Upper lobe of left lung (tissue), 4 donors: Measurements from ENCODE around the gene TENM3.

Source experiments
- POLR2A ChIP-seq, 4 donors: fragments of 450-650 bp; IDR thresholded peaks; one replicate each; pipeline ENCODE4 v1.5.1; 2016 to 2017; ENCODE audit warnings: antibody characterized with exemption in 4 of 4, mild to moderate bottlenecking in 2 of 4
- TF ChIP-seq, protein P1 (sequence below), 6 experiments: fragments of 450-650 bp in 4 of 6; fragments of 200-600 bp in 2 of 6; sonication (generic) in 2 of 6; IDR thresholded peaks; one replicate each; pipeline ENCODE4 v1.5.1; 2016 to 2019; ENCODE audit warnings: antibody characterized with exemption in 6 of 6

DNA sequence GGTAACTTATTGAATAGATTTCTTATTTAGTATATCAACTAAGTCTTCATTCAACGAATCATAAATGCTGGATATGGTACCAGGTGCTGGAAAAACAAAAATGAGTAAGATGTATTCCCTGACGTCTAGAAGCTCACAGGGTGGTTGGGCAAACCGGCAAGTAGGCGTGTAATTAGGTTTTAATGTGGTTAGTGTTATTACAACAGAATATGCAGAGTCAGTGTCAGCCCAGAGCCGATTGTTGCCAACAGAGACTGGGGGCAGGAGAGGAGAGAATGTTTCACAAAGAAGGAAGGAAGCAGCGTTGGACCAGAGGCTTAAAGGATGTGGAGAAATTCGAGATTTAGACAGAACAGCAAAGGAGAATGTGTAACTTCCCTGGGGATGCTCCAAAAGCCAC is 111.7 kb downstream of the TENM3 start:
- no peak for TF ChIP-seq POLR2A (IDR thresholded peaks at IDR 0.05)
- TF ChIP-seq, protein P1, sequence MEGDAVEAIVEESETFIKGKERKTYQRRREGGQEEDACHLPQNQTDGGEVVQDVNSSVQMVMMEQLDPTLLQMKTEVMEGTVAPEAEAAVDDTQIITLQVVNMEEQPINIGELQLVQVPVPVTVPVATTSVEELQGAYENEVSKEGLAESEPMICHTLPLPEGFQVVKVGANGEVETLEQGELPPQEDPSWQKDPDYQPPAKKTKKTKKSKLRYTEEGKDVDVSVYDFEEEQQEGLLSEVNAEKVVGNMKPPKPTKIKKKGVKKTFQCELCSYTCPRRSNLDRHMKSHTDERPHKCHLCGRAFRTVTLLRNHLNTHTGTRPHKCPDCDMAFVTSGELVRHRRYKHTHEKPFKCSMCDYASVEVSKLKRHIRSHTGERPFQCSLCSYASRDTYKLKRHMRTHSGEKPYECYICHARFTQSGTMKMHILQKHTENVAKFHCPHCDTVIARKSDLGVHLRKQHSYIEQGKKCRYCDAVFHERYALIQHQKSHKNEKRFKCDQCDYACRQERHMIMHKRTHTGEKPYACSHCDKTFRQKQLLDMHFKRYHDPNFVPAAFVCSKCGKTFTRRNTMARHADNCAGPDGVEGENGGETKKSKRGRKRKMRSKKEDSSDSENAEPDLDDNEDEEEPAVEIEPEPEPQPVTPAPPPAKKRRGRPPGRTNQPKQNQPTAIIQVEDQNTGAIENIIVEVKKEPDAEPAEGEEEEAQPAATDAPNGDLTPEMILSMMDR (IDR thresholded peaks at IDR 0.05): no peak
